ENCODE measurements around the gene KRT38.

KRT38 gene

DNA sequence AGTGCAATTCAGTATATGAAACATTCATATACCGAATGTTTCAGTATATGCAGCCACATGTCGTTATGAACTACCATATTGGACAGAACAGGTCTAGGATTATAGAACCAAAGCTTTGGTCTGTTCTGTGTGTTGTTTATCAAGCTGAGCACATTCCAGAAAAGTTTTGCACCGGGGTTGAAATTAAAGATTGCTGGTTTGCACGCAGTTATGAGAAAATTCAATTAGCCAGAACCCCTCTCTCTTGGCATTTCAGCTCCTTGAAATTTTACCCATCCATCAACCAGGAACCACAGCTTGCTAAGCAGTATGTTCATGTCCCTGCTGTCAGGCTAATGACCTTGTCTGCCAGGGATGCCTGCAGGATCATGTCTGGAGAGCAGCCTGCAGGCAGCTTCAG lies 16.9 kb upstream of the KRT38 start:
- H3K36me3 ChIP-seq = no peaks in the 10 kb centered on the region
- TF ChIP-seq, protein P1, sequence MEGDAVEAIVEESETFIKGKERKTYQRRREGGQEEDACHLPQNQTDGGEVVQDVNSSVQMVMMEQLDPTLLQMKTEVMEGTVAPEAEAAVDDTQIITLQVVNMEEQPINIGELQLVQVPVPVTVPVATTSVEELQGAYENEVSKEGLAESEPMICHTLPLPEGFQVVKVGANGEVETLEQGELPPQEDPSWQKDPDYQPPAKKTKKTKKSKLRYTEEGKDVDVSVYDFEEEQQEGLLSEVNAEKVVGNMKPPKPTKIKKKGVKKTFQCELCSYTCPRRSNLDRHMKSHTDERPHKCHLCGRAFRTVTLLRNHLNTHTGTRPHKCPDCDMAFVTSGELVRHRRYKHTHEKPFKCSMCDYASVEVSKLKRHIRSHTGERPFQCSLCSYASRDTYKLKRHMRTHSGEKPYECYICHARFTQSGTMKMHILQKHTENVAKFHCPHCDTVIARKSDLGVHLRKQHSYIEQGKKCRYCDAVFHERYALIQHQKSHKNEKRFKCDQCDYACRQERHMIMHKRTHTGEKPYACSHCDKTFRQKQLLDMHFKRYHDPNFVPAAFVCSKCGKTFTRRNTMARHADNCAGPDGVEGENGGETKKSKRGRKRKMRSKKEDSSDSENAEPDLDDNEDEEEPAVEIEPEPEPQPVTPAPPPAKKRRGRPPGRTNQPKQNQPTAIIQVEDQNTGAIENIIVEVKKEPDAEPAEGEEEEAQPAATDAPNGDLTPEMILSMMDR (IDR thresholded peaks at IDR 0.05; ENCODE audit: low read depth, low read length) = no peak
- no peaks in the 10 kb centered on the region for H3K9me3 ChIP-seq (ENCODE audit: severe bottlenecking)
- no peak overlapping the region for H3K4me3 ChIP-seq (ENCODE audit: low read depth, low read length)
- no peak overlapping the region for H3K27ac ChIP-seq
- peaks cover 98% of the 10 kb centered on the region for H3K27me3 ChIP-seq (ENCODE audit: insufficient read depth, low read depth, severe bottlenecking)
- DNase-seq = no peak

DNA sequence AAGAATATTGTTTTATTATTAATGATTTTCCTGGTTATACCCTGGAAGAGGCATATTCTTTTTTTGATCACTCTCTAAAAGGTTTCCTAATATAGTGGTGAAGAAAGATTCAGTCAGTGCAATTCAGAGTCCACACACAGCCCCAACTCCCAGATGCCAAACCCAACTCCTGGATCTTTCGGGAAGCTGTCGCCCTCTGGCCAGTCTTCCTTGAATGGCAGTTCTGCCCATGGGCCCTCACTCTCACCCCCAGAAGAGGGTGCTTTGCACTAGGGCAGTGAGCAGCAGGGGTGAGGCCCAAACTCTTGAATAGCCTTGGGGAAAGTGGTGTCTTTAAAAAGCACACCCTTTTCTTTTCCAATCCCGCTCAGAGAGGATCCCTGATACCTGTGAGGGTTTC lies 15.4 kb upstream of the KRT38 start:
- peaks cover 98% of the 10 kb centered on the region for H3K27me3 ChIP-seq (ENCODE audit: insufficient read depth, low read depth, severe bottlenecking)
- H3K27ac ChIP-seq = no peak overlapping the region
- H3K36me3 ChIP-seq = no peaks in the 10 kb centered on the region
- no peak for DNase-seq
- no peak overlapping the region for H3K4me3 ChIP-seq (ENCODE audit: low read depth, low read length)
- peaks cover 10% of the 10 kb centered on the region for H3K9me3 ChIP-seq (ENCODE audit: severe bottlenecking)
- TF ChIP-seq, protein P1 (IDR thresholded peaks at IDR 0.05; ENCODE audit: low read depth, low read length) = 0 out of 2 replicates have a peak, but pooled peaks have one; percentile 17

DNA sequence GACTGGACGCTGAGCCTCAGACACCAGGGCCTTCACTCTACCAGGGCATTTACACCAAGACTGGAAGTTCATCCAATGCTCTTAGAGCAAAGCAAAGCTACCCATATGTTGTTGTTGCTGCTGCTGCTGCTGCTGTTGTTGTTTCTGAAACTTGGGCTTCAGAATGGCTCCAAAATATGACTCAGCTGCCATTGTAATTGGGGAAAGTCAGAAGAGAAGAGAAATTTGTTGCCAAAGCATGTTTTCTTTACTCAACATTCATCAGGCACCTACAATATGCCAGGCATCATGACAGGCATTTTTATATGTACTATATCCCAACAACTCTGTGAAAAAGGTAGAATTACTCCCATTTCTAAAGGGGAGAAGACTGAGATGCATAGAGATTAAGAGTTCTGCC lies 14.5 kb upstream of the KRT38 start:
- H3K4me3 ChIP-seq (ENCODE audit: low read depth, low read length) = no peak overlapping the region
- H3K27me3 ChIP-seq (ENCODE audit: insufficient read depth, low read depth, severe bottlenecking) = peaks cover 98% of the 10 kb centered on the region
- H3K9me3 ChIP-seq (ENCODE audit: severe bottlenecking) = peaks cover 17% of the 10 kb centered on the region
- DNase-seq = no peak
- TF ChIP-seq, protein P1 (IDR thresholded peaks at IDR 0.05; ENCODE audit: low read depth, low read length) = no peak
- H3K36me3 ChIP-seq = no peaks in the 10 kb centered on the region
- no peak overlapping the region for H3K27ac ChIP-seq

DNA sequence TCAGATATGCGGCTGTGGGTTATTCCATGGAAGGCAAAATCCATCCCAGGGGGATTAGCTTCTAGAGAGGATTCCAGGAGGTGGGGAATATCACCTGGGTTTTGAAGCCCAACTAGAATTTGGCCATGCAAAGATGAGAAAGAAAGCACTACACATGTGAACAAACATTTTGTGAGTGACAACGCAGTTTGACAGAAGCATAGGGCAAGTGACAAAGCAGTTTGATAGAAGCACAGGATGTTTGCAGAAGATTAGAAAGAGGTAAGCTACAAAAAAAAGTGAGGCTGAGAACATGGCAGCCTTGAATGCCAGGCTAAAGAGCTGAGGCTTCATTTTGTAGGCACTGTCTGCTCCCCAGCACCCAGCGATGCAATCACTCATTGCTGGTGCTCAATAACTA lies 12.3 kb upstream of the KRT38 start:
- TF ChIP-seq, protein P1 (IDR thresholded peaks at IDR 0.05; ENCODE audit: low read depth, low read length) = no peak
- no peak overlapping the region for H3K4me3 ChIP-seq (ENCODE audit: low read depth, low read length)
- no peak for DNase-seq
- no peak overlapping the region for H3K27ac ChIP-seq
- H3K9me3 ChIP-seq (ENCODE audit: severe bottlenecking) = peaks cover 17% of the 10 kb centered on the region
- peaks cover 97% of the 10 kb centered on the region for H3K27me3 ChIP-seq (ENCODE audit: insufficient read depth, low read depth, severe bottlenecking)
- H3K36me3 ChIP-seq = no peaks in the 10 kb centered on the region

DNA sequence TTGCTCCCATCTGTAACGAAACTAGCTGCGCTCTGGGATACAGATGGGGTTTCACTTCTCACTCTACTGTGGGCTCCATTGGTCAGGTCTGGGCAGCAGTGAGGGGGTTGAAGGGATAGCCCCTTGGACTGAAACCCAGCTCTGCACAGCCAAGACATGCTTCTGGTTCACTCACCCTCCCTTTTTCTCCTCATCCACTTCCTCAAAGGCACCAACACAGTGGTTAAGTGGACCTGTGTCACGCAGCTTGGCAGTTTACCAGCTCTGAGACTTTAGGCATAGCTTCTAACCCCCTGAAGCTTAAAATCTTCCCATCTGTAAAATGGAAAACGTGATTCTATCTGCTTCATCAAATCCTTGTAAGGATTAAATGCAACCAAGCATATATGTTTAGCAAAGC lies 11.5 kb upstream of the KRT38 start:
- TF ChIP-seq, protein P1 (IDR thresholded peaks at IDR 0.05; ENCODE audit: low read depth, low read length) = no peak
- H3K9me3 ChIP-seq (ENCODE audit: severe bottlenecking) = peaks cover 17% of the 10 kb centered on the region
- H3K27me3 ChIP-seq (ENCODE audit: insufficient read depth, low read depth, severe bottlenecking) = peaks cover 98% of the 10 kb centered on the region
- no peaks in the 10 kb centered on the region for H3K36me3 ChIP-seq
- H3K27ac ChIP-seq = no peak overlapping the region
- DNase-seq = no peak
- H3K4me3 ChIP-seq (ENCODE audit: low read depth, low read length) = no peak overlapping the region

DNA sequence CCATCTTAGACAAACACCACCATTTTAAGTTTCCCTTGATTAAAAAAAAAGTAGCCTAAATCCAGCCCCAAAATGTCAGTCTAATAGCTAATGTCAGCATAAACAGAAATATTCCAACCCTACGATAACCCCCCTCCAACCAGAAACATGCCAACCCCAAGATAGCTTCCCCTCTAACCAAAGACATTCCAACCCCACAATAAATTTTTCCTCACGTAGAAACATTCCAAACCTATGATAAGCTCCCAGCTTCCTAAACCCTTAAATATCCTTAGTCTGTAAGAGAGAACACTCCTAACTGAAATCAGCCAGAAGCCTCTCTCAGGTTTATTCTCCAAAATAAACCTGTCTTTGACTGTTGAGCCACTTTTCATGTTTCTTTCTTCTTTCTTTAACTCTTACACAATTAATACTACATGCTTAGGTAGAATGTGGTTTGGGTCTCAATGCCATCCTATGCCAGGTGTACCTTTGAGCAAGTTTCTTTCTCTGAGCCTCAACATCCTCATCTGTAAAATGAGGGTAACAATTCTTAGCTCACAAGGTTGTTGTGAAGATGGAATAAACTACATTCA lies 10.5 kb upstream of the KRT38 start:
- H3K36me3 ChIP-seq = no peaks in the 10 kb centered on the region
- TF ChIP-seq, protein P1 (IDR thresholded peaks at IDR 0.05; ENCODE audit: low read depth, low read length) = no peak
- peaks cover 99% of the 10 kb centered on the region for H3K27me3 ChIP-seq (ENCODE audit: insufficient read depth, low read depth, severe bottlenecking)
- DNase-seq = no peak
- no peak overlapping the region for H3K4me3 ChIP-seq (ENCODE audit: low read depth, low read length)
- no peak overlapping the region for H3K27ac ChIP-seq
- peaks cover 17% of the 10 kb centered on the region for H3K9me3 ChIP-seq (ENCODE audit: severe bottlenecking)

Measured in WERI-Rb-1 (cell line).